Forelimb muscle (tissue), 1 donor: Measurements from ENCODE around the gene OTULINL. TPM values are rescaled to one million over a fixed set of nuclear protein-coding genes. Genes with fewer than 3 reads are reported as not detected.
"Not testable (repeated sequence)": the region's sequence is repeated elsewhere in the genome, so short reads cannot be mapped to it uniquely, and the experiment has no call there.

ENCODE experiments used
- DNase-seq: peaks from one replicate; pipeline ENCODE4 v3.0.0-alpha.2; 2013; ENCODE audit warnings: low read depth
- polyA plus RNA-seq: library from polyadenylated mRNA; unstranded; fragments of 120-200 nt; gene quantifications from one replicate; pipeline ENCODE4 v1.2.1, GENCODE V29; 2013; ENCODE audit not compliant: insufficient read length

The OTULINL gene
- polyA plus RNA-seq, result 2.7 TPM

GRCh38 chr5:14581106-14581890, at the start of gene OTULINL:
OTULINL (plus strand) TSS chr5:14581792; CDS start chr5:14581895, 103 bp downstream.
- no peak for DNase-seq

- no peak for DNase-seq
These were observed 49.4 kb upstream of the OTULINL start for GRCh38 chr5:14532180-14532579.

GRCh38 chr5:14534773-14535172, 46.8 kb upstream of the OTULINL start:
- DNase-seq, result no peak

DNA sequence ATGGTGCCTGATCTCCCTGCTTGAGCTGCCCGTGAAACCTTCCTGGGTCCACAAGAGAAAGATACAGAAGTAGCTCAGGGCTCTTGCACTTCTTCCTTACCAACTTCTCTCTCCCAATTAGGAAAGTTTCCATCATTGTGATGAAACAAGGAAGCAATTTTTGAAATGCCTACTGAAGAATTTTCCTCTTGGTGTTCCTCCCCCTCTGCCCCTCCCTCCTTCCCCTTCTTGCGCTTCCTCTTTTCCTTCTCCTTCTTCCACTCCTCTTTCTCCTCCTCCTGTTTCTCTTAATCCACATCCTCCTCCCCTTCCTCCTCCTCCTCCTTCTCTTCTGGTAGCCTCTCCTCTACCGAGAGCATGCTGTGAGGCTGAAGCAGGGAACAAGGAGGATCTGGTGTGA, 36.3 kb upstream of the OTULINL start:
- no peak for DNase-seq

DNA sequence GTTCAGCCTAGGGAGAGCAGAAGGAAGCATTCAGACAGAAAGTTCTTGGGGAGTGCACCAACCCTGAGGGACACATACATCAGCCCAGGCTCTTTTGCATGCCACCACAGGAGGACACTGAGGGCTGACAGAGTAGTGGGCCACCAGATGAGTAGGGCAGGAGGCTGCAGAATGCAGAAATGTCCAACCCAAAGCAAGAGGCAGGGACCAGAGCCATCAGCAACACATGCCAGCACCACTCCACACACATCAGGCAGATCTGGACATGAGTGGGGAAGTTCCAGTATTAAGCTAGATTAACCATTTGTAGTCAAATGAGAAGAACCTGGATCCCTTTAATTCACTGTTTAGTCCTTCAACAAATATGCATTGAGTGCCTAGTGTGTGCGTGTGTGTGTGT, 35.7 kb upstream of the OTULINL start:
- DNase-seq, result no peak

DNA sequence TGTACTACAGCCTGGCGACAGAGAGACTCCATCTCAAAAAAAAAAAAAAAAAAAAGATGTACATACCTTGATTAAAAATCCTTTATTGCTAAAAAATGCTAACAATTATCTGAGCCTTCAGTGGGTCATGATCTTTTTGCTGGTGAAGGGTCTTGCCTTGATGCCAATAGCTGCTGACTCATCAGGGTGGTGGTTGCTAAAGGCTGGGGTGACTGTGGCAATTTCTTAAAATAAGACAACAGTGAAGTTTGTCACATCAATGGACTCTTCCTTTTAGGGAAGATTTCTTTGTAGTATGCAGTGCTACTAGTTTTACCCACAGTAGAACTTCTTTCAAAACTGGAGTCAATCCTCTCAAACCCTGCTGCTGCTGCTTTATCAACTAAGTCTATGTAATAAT, 33.9 kb upstream of the OTULINL start:
- DNase-seq, result no peak

GRCh38 chr5:14551211-14551610, 30.4 kb upstream of the OTULINL start:
- DNase-seq, result no peak

DNA sequence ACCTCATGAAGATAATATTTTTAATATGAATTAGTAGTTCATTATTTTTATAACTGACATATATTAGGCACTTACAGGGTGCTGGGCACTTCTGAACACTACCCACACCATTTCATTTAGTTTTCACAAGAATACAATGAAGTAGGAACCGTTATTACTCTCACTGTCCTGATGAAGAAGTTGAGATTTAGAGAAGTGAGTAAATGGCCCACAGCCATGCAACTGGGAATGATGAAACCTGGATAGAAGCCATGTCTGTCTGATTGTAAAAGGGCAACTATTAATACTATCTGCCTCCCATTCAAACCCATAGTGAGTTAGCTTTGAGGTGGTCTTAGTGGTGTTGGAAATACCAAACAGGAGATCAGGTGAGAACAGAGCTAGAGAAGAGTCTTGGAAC, 29.6 kb upstream of the OTULINL start:
- no peak for DNase-seq

- DNase-seq, result not testable (repeated sequence)
These were observed 27.3 kb upstream of the OTULINL start for GRCh38 chr5:14554288-14554687.

GRCh38 chr5:14556015-14556414, 25.6 kb upstream of the OTULINL start:
- no peak for DNase-seq

DNA sequence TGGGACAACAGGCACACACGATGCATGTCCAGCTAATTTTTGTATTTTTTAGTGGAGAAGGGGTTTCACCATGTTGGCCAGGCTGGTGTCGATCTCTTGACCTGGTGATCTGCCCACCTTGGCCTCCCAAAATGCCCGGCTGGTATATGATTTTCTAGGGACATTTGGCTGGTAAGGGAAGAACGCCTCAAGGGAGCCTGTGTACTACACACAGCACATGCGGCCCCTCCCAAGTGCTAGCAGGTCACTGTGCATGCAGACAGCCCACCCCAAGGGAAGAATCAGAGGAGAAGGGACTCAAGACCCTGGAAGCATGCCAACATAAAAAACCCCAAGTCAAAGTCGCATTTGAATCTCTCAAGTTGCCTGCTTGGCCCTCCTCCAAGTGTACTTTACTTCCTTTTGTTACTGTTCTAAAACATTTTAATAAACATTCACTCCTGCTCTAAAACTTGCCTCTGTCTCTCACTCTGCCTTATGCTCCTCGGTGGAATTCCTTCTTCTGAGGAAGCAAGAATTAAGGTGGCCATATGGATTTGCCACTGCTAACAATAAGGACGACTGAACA, 24.3 kb upstream of the OTULINL start:
- DNase-seq, result no peak

DNA sequence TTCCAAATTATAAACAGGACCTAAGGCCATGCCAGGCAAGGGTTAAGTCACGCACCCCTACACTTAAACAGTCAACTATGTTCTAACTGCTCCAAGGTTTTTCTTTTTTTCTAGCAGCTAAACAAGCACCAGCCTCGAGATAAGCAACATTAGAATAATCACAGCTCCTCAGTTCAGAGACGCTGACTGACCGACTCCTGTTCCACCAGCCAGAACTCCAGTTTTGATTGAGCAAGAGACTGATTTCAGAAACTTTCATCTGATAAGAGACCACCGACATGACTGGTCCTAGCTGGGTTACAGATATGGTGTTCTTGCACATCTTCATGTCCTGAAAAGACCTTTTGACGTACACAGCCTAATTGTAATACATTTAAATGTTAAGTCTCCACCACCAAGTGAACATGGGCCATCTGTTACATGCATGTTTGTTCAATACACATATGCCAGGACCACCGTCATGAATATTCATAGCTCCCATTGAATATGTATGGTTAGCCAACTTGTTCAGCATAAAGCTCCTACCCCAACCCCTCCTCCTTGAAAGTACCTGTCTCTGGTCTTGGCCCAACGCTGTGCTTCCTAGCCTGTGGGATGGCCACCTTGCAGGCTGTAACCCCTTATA, 23.7 kb upstream of the OTULINL start:
- DNase-seq, result no peak

- no peak for DNase-seq
These were observed 21.4 kb upstream of the OTULINL start for GRCh38 chr5:14560091-14560595.

GRCh38 chr5:14561741-14562140, 19.9 kb upstream of the OTULINL start:
- no peak for DNase-seq

DNA sequence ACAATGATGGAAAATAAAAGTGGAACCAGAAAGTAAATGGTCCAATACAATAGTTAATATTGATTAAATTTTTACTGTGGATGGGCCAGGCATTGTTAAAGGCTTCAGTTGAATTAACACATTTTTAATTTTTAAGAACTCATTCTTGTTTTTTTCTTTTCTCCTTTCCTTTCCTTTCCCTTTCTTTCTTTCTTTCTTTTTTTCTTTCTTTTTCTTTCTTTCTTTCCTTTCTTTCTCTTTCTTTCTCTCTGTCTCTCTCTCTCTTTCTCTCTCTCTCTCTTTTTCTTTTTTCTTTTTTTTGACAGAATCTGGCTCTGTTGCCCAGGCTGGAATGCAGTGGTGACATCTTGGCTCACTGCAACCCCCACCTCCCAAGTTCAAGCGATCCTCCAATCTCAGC, 13.3 kb upstream of the OTULINL start:
- DNase-seq, result no peak

GRCh38 chr5:14569948-14570691, 11.5 kb upstream of the OTULINL start:
- no peak for DNase-seq

DNA sequence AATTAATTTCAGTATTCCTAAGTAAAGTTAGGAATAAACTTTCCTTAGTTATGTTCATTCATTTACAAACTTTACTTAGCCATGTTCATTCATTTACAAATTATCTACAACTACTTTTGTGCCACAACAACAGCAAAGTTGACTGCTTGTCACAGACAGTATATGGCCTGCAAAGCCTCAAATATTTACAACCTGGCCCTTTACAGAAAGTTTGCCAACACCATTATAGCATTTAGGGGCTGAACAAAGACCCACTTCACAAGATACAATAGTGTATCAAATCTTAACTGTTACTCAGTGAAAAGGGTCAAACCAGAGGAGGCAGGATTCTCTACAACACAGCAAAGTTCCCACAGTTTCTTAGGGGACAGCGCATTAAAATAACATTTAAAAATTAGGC, 9.7 kb upstream of the OTULINL start:
- DNase-seq, result no peak

- no peak for DNase-seq
These were observed 9.2 kb upstream of the OTULINL start for GRCh38 chr5:14572385-14572784.

GRCh38 chr5:14572836-14573235, 8.8 kb upstream of the OTULINL start:
- DNase-seq, result no peak

GRCh38 chr5:14574096-14574495, 7.5 kb upstream of the OTULINL start:
- DNase-seq, result no peak

- DNase-seq, result no peak
These were observed 6.6 kb upstream of the OTULINL start for GRCh38 chr5:14574891-14575508.

GRCh38 chr5:14576206-14576605, 5.4 kb upstream of the OTULINL start:
- DNase-seq, result no peak
